Measurements from ENCODE around the gene NME7.

DNA sequence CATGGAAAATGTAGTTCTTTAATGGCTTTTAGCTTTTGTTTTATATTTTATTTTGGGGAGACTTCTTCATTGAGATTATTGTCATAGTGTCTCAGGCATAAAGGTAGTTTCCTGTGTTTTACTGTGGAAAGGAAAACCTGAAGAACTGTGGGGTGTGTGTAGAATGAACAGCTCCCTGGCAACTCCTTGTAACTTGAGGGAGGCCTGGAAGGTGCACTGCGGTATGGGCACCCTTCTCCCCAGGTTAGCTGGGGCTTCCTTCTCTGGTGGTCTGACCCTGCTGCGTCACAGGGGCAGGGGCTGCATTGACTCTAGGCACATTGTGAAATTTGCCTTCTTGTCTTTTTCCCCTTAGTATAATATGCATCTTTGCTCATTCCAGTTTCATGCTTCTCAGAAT is 259.4 kb downstream of the NME7 start:
- TF ChIP-seq, protein P1, sequence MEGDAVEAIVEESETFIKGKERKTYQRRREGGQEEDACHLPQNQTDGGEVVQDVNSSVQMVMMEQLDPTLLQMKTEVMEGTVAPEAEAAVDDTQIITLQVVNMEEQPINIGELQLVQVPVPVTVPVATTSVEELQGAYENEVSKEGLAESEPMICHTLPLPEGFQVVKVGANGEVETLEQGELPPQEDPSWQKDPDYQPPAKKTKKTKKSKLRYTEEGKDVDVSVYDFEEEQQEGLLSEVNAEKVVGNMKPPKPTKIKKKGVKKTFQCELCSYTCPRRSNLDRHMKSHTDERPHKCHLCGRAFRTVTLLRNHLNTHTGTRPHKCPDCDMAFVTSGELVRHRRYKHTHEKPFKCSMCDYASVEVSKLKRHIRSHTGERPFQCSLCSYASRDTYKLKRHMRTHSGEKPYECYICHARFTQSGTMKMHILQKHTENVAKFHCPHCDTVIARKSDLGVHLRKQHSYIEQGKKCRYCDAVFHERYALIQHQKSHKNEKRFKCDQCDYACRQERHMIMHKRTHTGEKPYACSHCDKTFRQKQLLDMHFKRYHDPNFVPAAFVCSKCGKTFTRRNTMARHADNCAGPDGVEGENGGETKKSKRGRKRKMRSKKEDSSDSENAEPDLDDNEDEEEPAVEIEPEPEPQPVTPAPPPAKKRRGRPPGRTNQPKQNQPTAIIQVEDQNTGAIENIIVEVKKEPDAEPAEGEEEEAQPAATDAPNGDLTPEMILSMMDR (IDR thresholded peaks at IDR 0.05), result no peak
- TF ChIP-seq POLR2A (IDR thresholded peaks at IDR 0.05), result no peak

All from sigmoid colon (tissue), 3 donors.